ENCODE results near the gene MICALL1. TPM values are rescaled to one million over a fixed set of nuclear protein-coding genes. Genes with fewer than 3 reads are reported as not detected.
"Not testable (repeated sequence)": the region's sequence is repeated elsewhere in the genome, so short reads cannot be mapped to it uniquely, and the experiment has no call there.

The MICALL1 gene
- total RNA-seq, 1 donor from 2014 or later: 21.3 TPM

GRCh38 chr22:37959231-37959825 lies 53.2 kb downstream of the MICALL1 start:
- DNase-seq (ENCODE audit: low read depth in 2 of 2): no peak

- no peak for DNase-seq (ENCODE audit: low read depth in 2 of 2)
Measured at GRCh38 chr22:37961062-37961461, 55.0 kb downstream of the MICALL1 start.

- DNase-seq (ENCODE audit: low read depth in 2 of 2): peak; percentile 45 to 71
Measured at GRCh38 chr22:37965940-37966664, 60.0 kb downstream of the MICALL1 start.

GRCh38 chr22:37967147-37967546 lies 61.0 kb downstream of the MICALL1 start:
- DNase-seq (ENCODE audit: low read depth in 2 of 2): no peak

GRCh38 chr22:37967637-37968451 lies 61.7 kb downstream of the MICALL1 start:
- no peak for DNase-seq (ENCODE audit: low read depth in 2 of 2)

GRCh38 chr22:37968452-37969251 lies 62.6 kb downstream of the MICALL1 start:
- no peak for DNase-seq (ENCODE audit: low read depth in 2 of 2)

GRCh38 chr22:37970864-37971263 lies 64.8 kb downstream of the MICALL1 start:
- DNase-seq (ENCODE audit: low read depth in 2 of 2): no peak

GRCh38 chr22:37971475-37972434 lies 65.7 kb downstream of the MICALL1 start:
- DNase-seq (ENCODE audit: low read depth in 2 of 2): no peak

GRCh38 chr22:37972527-37972926 lies 66.4 kb downstream of the MICALL1 start:
- DNase-seq (ENCODE audit: low read depth in 2 of 2): peak in 1 of 2 donors; percentile 42

GRCh38 chr22:37973271-37974170 lies 67.4 kb downstream of the MICALL1 start:
- DNase-seq (ENCODE audit: low read depth in 2 of 2): no peak

GRCh38 chr22:37975153-37975552 lies 69.1 kb downstream of the MICALL1 start:
- DNase-seq (ENCODE audit: low read depth in 2 of 2): no peak

GRCh38 chr22:37976022-37976421 lies 69.9 kb downstream of the MICALL1 start:
- DNase-seq (ENCODE audit: low read depth in 2 of 2): not testable (repeated sequence)

GRCh38 chr22:37976547-37976946 lies 70.5 kb downstream of the MICALL1 start:
- DNase-seq (ENCODE audit: low read depth in 2 of 2): no peak

GRCh38 chr22:37979782-37980181 lies 73.7 kb downstream of the MICALL1 start:
- DNase-seq (ENCODE audit: low read depth in 2 of 2): no peak

GRCh38 chr22:37981282-37982011 lies 75.3 kb downstream of the MICALL1 start:
- no peak for DNase-seq (ENCODE audit: low read depth in 2 of 2)

- DNase-seq (ENCODE audit: low read depth in 2 of 2): no peak
Measured at GRCh38 chr22:37982151-37982785, 76.2 kb downstream of the MICALL1 start.

- no peak for DNase-seq (ENCODE audit: low read depth in 2 of 2)
Measured at GRCh38 chr22:37982938-37983859, 77.1 kb downstream of the MICALL1 start.

Measured in dermis microvascular lymphatic vessel endothelial cell (primary cell).